Skin of body (tissue), 2 donors: Measurements from ENCODE around the gene NQO2. TPM values are rescaled to one million over a fixed set of nuclear protein-coding genes. Genes with fewer than 3 reads are reported as not detected.
"Not testable (repeated sequence)": the region's sequence is repeated elsewhere in the genome, so short reads cannot be mapped to it uniquely, and the experiment has no call there.

Source experiments
- DNase-seq: peaks from one replicate; lab custom pipeline; 2025; lab: John Stamatoyannopoulos, UW
- total RNA-seq: library from RNA; depleted of rRNA; stranded (reverse); fragments of >200 nt; gene quantifications from one replicate; pipeline ENCODE4 v1.2.3, GENCODE V29; 2014

NQO2 gene
- total RNA-seq, 1 donor from 2014 or later = 8.7 TPM

GRCh38 chr6:3013901-3014674 is 14.4 kb downstream of the NQO2 start:
- DNase-seq = no peak

GRCh38 chr6:3014675-3015066 is 15.0 kb downstream of the NQO2 start:
- DNase-seq = no peak

GRCh38 chr6:3015144-3015543 is 15.4 kb downstream of the NQO2 start:
- DNase-seq = no peak

- no peak for DNase-seq
These were observed 17.0 kb downstream of the NQO2 start for GRCh38 chr6:3016473-3017280.

GRCh38 chr6:3017304-3017703 is 17.6 kb downstream of the NQO2 start:
- DNase-seq = no peak

- no peak for DNase-seq
These were observed 19.4 kb downstream of the NQO2 start for GRCh38 chr6:3019065-3019464.

GRCh38 chr6:3019749-3020320 is 20.1 kb downstream of the NQO2 start:
- DNase-seq = no peak

GRCh38 chr6:3020976-3021598 is 21.4 kb downstream of the NQO2 start:
- not testable (repeated sequence) for DNase-seq

- DNase-seq = no peak
These were observed 23.3 kb downstream of the NQO2 start for GRCh38 chr6:3022765-3023662.

- peak; percentile 73 for DNase-seq
These were observed 24.2 kb downstream of the NQO2 start for GRCh38 chr6:3023663-3024483.

GRCh38 chr6:3026791-3027626 is 27.3 kb downstream of the NQO2 start:
- peak; percentile 3 for DNase-seq

GRCh38 chr6:3028156-3028555 is 28.5 kb downstream of the NQO2 start:
- DNase-seq = not testable (repeated sequence)

- no peak for DNase-seq
These were observed 32.4 kb downstream of the NQO2 start for GRCh38 chr6:3031857-3032640.

- DNase-seq = no peak
These were observed 33.3 kb downstream of the NQO2 start for GRCh38 chr6:3032986-3033385.

GRCh38 chr6:3033652-3034051 is 34.0 kb downstream of the NQO2 start:
- no peak for DNase-seq

GRCh38 chr6:3035397-3035796 is 35.7 kb downstream of the NQO2 start:
- DNase-seq = no peak

- DNase-seq = no peak
These were observed 37.4 kb downstream of the NQO2 start for GRCh38 chr6:3036861-3037637.
